Neural crest cell (in vitro differentiated cells): ENCODE measurements around the gene USP22. TPM values are rescaled to one million over a fixed set of nuclear protein-coding genes. Genes with fewer than 3 reads are reported as not detected.

Source experiments
- DNase-seq: peaks from one replicate; pipeline ENCODE4 v3.0.0; 2021; ENCODE audit warnings: low read depth, mixed read lengths, low spot score
- H3K27ac Mint-ChIP-seq: one replicate; pipeline ENCODE4 v1.8.0; 2021; ENCODE audit warnings: mild to moderate bottlenecking, mixed read lengths; ENCODE audit not compliant: unreplicated experiment
- H3K27me3 Mint-ChIP-seq: 2 replicates; pipeline ENCODE4 v1.8.0; 2021; ENCODE audit warnings: low read depth, mild to moderate bottlenecking, mixed read lengths
- H3K36me3 Mint-ChIP-seq: 2 replicates; pipeline ENCODE4 v1.8.0; 2021; ENCODE audit warnings: low read depth, mild to moderate bottlenecking, mixed read lengths
- H3K4me1 Mint-ChIP-seq: 2 replicates; pipeline ENCODE4 v1.8.0; 2021; ENCODE audit warnings: mixed read lengths
- H3K4me3 Mint-ChIP-seq: one replicate; pipeline ENCODE4 v1.8.0; 2021; ENCODE audit warnings: mild to moderate bottlenecking, mixed read lengths
- H3K9me3 Mint-ChIP-seq: 2 replicates; pipeline ENCODE4 v1.8.0; 2021; ENCODE audit warnings: mixed read lengths
- total RNA-seq: library from RNA; stranded (reverse); gene quantifications from 2 replicates; pipeline ENCODE4 v1.2.1, GENCODE V29; 2021
- TF ChIP-seq, protein P1 (sequence below): fragments of 200-600 bp; sonication (generic); conservative IDR thresholded peaks from 2 replicates; pipeline ENCODE4 v1.5.0; 2021; ENCODE audit warnings: antibody characterized with exemption, mild to moderate bottlenecking

Gene USP22
- total RNA-seq, 1 donor from 2014 or later: 390 TPM

DNA sequence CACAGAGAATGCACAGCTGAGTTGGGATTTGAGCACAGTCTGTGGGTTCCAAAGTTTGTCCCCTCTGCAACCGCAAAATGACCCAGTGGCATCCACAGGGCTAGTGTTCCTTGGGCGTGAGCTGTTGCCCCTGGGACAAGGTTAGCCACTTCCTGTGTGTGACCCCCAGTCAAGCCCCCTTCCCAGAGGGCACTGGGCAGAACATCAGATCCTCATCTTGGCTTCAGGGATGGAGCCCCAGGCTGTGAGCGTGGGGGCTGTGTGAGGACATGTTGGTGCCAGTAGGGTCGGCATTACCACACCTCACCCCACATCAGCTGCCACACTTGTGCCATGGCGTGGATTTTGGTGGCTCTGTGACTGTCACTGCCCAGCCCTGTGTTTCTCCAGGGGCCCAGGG, 55.3 kb downstream of the USP22 start:
- TF ChIP-seq, protein P1, sequence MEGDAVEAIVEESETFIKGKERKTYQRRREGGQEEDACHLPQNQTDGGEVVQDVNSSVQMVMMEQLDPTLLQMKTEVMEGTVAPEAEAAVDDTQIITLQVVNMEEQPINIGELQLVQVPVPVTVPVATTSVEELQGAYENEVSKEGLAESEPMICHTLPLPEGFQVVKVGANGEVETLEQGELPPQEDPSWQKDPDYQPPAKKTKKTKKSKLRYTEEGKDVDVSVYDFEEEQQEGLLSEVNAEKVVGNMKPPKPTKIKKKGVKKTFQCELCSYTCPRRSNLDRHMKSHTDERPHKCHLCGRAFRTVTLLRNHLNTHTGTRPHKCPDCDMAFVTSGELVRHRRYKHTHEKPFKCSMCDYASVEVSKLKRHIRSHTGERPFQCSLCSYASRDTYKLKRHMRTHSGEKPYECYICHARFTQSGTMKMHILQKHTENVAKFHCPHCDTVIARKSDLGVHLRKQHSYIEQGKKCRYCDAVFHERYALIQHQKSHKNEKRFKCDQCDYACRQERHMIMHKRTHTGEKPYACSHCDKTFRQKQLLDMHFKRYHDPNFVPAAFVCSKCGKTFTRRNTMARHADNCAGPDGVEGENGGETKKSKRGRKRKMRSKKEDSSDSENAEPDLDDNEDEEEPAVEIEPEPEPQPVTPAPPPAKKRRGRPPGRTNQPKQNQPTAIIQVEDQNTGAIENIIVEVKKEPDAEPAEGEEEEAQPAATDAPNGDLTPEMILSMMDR: no peak
- DNase-seq: no peak
- Mint-ChIP-seq H3K27ac (no peak overlapping the region), H3K36me3 (peaks cover 19% of the 10 kb centered on the region), H3K9me3 (no peaks in the 10 kb centered on the region), H3K4me1 (peaks cover 24% of the 10 kb centered on the region), H3K27me3 (peaks cover 3% of the 10 kb centered on the region), H3K4me3 (no peak overlapping the region)

DNA sequence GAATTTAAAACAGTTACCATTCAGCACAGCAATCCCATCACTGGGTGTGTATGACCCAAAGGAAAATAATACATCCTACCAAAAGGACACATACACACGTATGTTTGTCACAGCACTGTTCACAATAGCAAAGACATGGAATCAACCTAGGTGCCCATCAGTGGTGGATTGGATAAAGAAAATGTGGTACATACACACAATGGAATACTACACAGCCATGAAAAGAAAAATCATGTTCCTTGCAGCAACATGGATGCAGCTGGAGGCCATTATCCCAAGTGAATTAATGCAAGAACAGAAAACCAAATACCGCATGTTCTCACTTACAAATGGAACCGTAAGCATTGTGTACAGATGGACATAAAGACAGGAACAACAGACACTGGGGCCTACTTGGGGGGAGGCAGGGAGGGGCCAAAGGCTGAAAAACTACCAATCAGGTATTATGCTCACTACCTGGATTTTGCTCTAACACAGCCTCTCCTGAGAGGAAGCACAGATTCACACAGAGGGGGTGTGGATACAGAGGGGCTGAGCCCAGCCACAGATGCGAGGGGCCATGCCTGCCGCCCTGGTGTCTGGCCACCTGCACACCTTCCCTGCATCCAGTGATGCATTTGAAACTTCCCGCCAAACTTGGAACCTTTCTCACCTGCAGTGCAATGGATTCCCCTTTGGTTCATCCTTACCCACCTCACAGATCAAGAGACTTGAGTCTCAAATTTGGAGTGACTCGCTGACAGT, 55.9 kb downstream of the USP22 start:
- Mint-ChIP-seq H3K4me3 (no peak overlapping the region), H3K27me3 (peaks cover 3% of the 10 kb centered on the region), H3K36me3 (peaks cover 25% of the 10 kb centered on the region), H3K27ac (no peak overlapping the region), H3K9me3 (no peaks in the 10 kb centered on the region), H3K4me1 (peaks cover 21% of the 10 kb centered on the region)
- TF ChIP-seq, protein P1: no peak
- no peak for DNase-seq

DNA sequence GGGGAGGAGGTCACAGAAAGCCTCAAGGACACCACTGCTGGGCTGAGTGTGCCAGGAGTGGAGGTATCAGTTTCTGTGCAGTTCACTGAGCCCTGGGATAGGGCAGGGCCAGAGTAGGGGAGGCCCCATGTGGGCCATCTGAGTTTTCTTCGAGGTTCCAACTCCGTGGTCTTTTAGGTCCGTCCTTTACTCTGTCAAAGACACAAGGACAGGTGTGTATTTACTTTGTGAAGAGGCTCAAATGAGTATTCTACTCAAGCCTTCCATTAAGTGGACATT, 59.5 kb downstream of the USP22 start:
- TF ChIP-seq, protein P1: no peak
- no peak for DNase-seq
- Mint-ChIP-seq H3K4me1 (no peaks in the 10 kb centered on the region), H3K36me3 (peaks cover 31% of the 10 kb centered on the region), H3K4me3 (no peak overlapping the region), H3K27ac (no peak overlapping the region), H3K27me3 (no peaks in the 10 kb centered on the region), H3K9me3 (no peaks in the 10 kb centered on the region)

DNA sequence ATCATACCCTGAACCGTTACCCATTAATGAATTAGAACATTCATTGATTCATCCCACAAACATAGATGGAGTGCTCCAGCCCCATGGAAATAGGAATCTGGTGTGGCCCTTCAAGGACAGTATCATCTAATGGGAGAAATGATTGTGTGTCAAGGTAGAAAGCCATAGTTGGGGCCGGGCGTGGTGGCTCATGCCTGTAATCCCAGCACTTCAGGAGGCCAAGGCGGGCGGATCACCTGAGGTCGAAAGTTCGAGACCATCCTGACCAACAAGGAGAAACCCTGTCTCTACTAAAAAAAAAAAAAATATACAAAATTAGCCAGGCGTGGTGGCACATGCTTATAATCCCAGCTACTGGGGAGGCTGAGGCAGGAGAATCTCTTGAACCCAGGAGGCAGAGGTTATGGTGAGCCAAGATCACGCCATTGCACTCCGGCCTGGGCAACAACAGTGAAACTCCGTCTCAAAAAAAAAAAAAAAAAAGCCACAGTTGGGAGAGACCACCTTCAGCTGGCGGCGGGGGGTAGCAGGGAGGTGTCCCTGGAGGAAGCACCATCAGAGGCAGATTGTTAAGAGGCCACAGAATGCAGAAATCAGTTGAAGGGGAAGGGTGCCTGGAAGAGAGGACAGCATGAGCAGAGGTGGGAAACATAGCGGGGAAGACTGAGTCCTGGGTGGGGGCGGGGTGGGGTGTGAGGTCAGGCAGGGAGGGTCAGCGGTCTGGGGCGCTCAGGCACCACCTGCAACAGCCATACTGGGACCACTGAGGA, 60.0 kb downstream of the USP22 start:
- TF ChIP-seq, protein P1: no peak
- H3K27ac Mint-ChIP-seq: no peak overlapping the region
- no peak overlapping the region for H3K4me3 Mint-ChIP-seq
- no peaks in the 10 kb centered on the region for H3K9me3 Mint-ChIP-seq
- no peaks in the 10 kb centered on the region for H3K27me3 Mint-ChIP-seq
- H3K36me3 Mint-ChIP-seq: peaks cover 33% of the 10 kb centered on the region
- DNase-seq: no peak
- no peaks in the 10 kb centered on the region for H3K4me1 Mint-ChIP-seq

DNA sequence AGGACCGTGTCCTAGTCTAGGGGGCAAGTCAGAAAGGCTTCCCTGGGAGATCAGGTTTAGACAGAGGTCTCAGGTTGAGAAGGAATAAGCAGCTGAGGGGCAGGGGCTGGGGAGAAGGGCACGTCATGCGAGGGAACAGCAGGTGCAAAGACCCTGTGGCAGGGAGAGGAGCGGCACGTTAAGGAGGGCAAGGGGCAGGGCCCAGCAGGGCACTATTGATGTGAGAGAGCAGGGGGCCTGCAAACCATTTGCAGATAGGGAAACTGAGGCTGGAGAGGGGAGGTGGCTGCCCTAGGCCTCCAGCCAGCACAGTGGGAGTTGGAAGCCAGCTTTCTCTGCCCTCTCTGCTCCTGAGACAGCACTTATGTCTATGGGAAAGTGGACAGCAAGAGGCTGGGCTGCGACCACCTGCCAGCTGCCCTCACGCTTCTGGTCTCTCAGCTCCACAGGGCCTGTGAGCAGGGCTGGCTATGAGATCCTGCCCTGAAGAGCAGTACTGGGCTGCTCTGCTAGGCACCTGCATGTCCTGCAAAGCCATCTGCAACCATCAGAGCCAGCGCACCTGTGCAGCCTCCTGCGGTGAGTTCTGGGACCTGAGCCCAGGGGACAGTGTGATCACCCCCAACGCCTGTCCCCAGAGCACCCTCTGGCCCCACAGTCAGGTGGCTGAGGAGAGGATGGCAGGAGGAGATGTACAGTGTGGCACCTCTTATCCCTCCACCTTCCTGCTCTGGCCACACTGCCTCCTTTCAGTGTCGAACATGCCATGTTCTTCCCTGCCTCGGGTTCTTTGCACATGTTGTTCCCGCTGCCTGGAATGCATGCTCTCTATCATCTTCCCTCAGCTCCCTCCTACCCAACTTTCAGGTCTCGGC, 61.5 kb downstream of the USP22 start:
- Mint-ChIP-seq H3K4me3 (no peak overlapping the region), H3K4me1 (no peaks in the 10 kb centered on the region), H3K27ac (peak overlapping the region; percentile 71), H3K36me3 (peaks cover 33% of the 10 kb centered on the region), H3K27me3 (no peaks in the 10 kb centered on the region), H3K9me3 (no peaks in the 10 kb centered on the region)
- DNase-seq: no peak
- TF ChIP-seq, protein P1: no peak
